Cortex of kidney (tissue), 1 donor: Measurements from ENCODE around the gene AGA.

Experiments used
- DNase-seq: peaks from one replicate; lab custom pipeline; 2025; lab: John Stamatoyannopoulos, UW

The AGA gene

GRCh38 chr4:177447417-177448004 is 5.3 kb upstream of the AGA start:
- no peak for DNase-seq

- DNase-seq: no peak
Measured at GRCh38 chr4:177446586-177446985, 4.3 kb upstream of the AGA start.

GRCh38 chr4:177444911-177445736 is 2.9 kb upstream of the AGA start:
- DNase-seq: no peak

GRCh38 chr4:177441061-177441802 is 1.0 kb downstream of the AGA start:
- DNase-seq: no peak

- no peak for DNase-seq
Measured at GRCh38 chr4:177436456-177436855, 5.8 kb downstream of the AGA start.

GRCh38 chr4:177434667-177435066 is 7.6 kb downstream of the AGA start:
- DNase-seq: no peak

GRCh38 chr4:177427192-177427591 is 15.0 kb downstream of the AGA start:
- DNase-seq: no peak

- DNase-seq: no peak
Measured at GRCh38 chr4:177419434-177419833, 22.8 kb downstream of the AGA start.

- DNase-seq: no peak
Measured at GRCh38 chr4:177413656-177414055, 28.6 kb downstream of the AGA start.

- no peak for DNase-seq
Measured at GRCh38 chr4:177413076-177413475, 29.2 kb downstream of the AGA start.

GRCh38 chr4:177411996-177412395 is 30.2 kb downstream of the AGA start:
- no peak for DNase-seq

GRCh38 chr4:177410566-177410965 is 31.7 kb downstream of the AGA start:
- DNase-seq: no peak

- no peak for DNase-seq
Measured at GRCh38 chr4:177408023-177408422, 34.2 kb downstream of the AGA start.

- no peak for DNase-seq
Measured at GRCh38 chr4:177405508-177405907, 36.7 kb downstream of the AGA start.

GRCh38 chr4:177404986-177405385 is 37.3 kb downstream of the AGA start:
- no peak for DNase-seq

- no peak for DNase-seq
Measured at GRCh38 chr4:177404342-177404741, 37.9 kb downstream of the AGA start.

GRCh38 chr4:177403746-177404145 is 38.5 kb downstream of the AGA start:
- DNase-seq: no peak

GRCh38 chr4:177401658-177402273 is 40.5 kb downstream of the AGA start:
- no peak for DNase-seq

- DNase-seq: no peak
Measured at GRCh38 chr4:177400030-177400429, 42.2 kb downstream of the AGA start.

- no peak for DNase-seq
Measured at GRCh38 chr4:177396352-177396751, 45.9 kb downstream of the AGA start.

- no peak for DNase-seq
Measured at GRCh38 chr4:177393236-177393635, 49.0 kb downstream of the AGA start.

- no peak for DNase-seq
Measured at GRCh38 chr4:177391953-177392352, 50.3 kb downstream of the AGA start.

- no peak for DNase-seq
Measured at GRCh38 chr4:177391287-177391686, 51.0 kb downstream of the AGA start.
